ENCODE measurements around the gene STAU1.

The STAU1 gene

GRCh38 chr20:49187851-49188641, at the start of gene STAU1:
Gene STAU1 (minus strand): TSS chr20:49188334. CDS start chr20:49166201, 22,133 bp downstream.
- DNase-seq (ENCODE audit: low read depth): peak; percentile 92
- TF ChIP-seq, protein P1, sequence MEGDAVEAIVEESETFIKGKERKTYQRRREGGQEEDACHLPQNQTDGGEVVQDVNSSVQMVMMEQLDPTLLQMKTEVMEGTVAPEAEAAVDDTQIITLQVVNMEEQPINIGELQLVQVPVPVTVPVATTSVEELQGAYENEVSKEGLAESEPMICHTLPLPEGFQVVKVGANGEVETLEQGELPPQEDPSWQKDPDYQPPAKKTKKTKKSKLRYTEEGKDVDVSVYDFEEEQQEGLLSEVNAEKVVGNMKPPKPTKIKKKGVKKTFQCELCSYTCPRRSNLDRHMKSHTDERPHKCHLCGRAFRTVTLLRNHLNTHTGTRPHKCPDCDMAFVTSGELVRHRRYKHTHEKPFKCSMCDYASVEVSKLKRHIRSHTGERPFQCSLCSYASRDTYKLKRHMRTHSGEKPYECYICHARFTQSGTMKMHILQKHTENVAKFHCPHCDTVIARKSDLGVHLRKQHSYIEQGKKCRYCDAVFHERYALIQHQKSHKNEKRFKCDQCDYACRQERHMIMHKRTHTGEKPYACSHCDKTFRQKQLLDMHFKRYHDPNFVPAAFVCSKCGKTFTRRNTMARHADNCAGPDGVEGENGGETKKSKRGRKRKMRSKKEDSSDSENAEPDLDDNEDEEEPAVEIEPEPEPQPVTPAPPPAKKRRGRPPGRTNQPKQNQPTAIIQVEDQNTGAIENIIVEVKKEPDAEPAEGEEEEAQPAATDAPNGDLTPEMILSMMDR (IDR thresholded peaks at IDR 0.05; ENCODE audit: low read depth, low read length, missing control alignments): no peak
- in situ Hi-C loops (cut with HindIII; ENCODE audit: low sequenced_read_pairs): loop anchor here (10.0 kb wide), 1 partner anchor 53 kb away; no protein-coding TSS in a partner anchor
- H3K4me3 ChIP-seq (ENCODE audit: low read depth, low read length): peak within 1 kb of the TSS; percentile 80

DNA sequence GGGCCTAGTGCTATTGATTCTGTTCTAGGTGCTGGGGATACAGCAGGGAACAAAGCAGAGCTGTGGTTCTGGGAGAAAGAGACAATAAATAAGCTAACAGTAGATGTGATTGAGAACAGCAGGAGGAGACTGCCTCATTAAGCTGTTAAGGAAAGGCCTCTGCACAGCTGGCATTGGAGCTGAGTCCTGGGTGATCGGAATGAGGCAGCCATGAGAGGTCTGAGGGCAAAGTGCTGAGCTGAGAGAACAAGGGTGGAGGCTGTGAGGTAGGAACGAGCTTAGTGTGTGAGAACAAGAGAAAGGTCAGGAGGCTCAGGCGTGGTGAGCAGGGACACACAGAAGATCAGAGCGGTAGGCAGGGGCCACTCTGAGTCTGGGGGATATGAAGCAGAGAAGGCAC, 49.4 kb upstream of the STAU1 start:
- TF ChIP-seq, protein P1 (IDR thresholded peaks at IDR 0.05; ENCODE audit: low read depth, low read length, missing control alignments): no peak
- no peak for DNase-seq (ENCODE audit: low read depth)
- in situ Hi-C loops (cut with HindIII; ENCODE audit: low sequenced_read_pairs): no loop called here
- no peak overlapping the region for H3K4me3 ChIP-seq (ENCODE audit: low read depth, low read length)

DNA sequence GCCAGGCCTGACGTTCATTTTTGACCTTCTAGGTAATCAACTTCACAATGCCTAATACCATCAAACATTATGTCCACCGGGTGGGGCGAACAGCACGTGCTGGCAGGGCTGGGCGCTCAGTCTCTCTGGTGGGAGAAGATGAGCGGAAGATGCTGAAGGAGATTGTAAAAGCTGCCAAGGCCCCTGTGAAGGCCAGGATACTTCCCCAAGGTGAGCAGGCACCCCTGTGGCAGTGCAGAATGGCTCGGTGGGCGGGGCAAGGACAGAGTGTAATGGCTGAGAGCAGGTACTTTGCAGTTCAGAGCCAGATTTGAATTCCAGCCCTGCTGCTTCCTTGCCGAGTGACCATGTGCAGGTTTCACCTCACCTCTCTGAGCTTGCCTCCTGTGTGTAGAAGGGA, 48.2 kb upstream of the STAU1 start:
- no peak for DNase-seq (ENCODE audit: low read depth)
- TF ChIP-seq, protein P1 (IDR thresholded peaks at IDR 0.05; ENCODE audit: low read depth, low read length, missing control alignments): no peak
- in situ Hi-C loops (cut with HindIII; ENCODE audit: low sequenced_read_pairs): no loop called here
- H3K4me3 ChIP-seq (ENCODE audit: low read depth, low read length): no peak overlapping the region

DNA sequence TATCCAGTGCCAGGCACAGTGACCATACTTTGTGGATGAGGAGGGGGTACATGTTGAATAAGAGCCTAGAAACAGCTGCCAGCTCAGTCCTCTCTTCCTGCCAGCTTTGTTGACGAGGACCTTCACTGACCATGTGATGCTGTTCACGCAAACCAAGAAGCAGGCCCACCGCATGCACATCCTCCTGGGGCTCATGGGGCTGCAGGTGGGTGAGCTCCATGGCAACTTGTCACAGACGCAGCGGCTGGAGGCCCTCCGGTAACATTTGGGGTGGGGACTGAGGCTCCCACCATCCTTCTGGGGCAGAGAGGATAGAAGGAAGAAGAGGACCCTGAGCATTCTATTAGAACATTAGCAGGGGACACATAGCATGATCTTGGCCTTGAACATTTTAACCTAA, 46.7 kb upstream of the STAU1 start:
- TF ChIP-seq, protein P1 (IDR thresholded peaks at IDR 0.05; ENCODE audit: low read depth, low read length, missing control alignments): no peak
- in situ Hi-C loops (cut with HindIII; ENCODE audit: low sequenced_read_pairs): no loop called here
- no peak overlapping the region for H3K4me3 ChIP-seq (ENCODE audit: low read depth, low read length)
- DNase-seq (ENCODE audit: low read depth): no peak

DNA sequence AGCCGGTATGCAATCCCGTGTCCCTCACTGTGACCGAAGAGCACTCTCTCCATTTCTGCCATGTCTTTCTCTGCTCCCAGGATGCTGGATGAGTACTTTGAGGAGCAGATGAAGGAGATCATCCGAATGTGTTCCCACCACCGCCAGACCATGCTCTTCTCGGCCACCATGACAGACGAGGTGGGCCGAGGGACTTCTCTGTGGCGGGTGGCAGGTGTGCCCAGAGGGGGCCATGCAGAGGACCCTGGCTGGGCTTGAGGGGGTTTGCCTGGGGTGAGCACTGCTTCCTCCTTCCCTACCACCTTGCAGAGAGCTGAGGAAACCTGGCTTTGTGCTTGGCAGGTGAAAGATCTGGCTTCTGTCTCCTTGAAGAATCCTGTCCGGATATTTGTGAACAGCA, 45.1 kb upstream of the STAU1 start:
- in situ Hi-C loops (cut with HindIII; ENCODE audit: low sequenced_read_pairs): no loop called here
- DNase-seq (ENCODE audit: low read depth): no peak
- H3K4me3 ChIP-seq (ENCODE audit: low read depth, low read length): no peak overlapping the region
- TF ChIP-seq, protein P1 (IDR thresholded peaks at IDR 0.05; ENCODE audit: low read depth, low read length, missing control alignments): no peak

GRCh38 chr20:49231471-49231870, 43.3 kb upstream of the STAU1 start:
- in situ Hi-C loops (cut with HindIII; ENCODE audit: low sequenced_read_pairs): no loop called here
- H3K4me3 ChIP-seq (ENCODE audit: low read depth, low read length): no peak overlapping the region
- DNase-seq (ENCODE audit: low read depth): no peak
- TF ChIP-seq, protein P1 (IDR thresholded peaks at IDR 0.05; ENCODE audit: low read depth, low read length, missing control alignments): no peak
